ENCODE results near the gene PLET1.

Gene PLET1

GRCh38 chr11:112260490-112260889 lies at the start of gene PLET1:
TSS of gene PLET1 (minus strand) at chr11:112260860. CDS start at chr11:112260589, 271 bp downstream.
- DNase-seq: no peak

GRCh38 chr11:112310419-112310818 lies 49.8 kb upstream of the PLET1 start:
- DNase-seq: no peak

- no peak for DNase-seq
These were observed 48.0 kb upstream of the PLET1 start for GRCh38 chr11:112308651-112309050.

GRCh38 chr11:112307616-112308015 lies 47.0 kb upstream of the PLET1 start:
- no peak for DNase-seq

GRCh38 chr11:112306230-112306629 lies 45.6 kb upstream of the PLET1 start:
- no peak for DNase-seq

- no peak for DNase-seq
These were observed 44.3 kb upstream of the PLET1 start for GRCh38 chr11:112304914-112305313.

GRCh38 chr11:112303616-112304015 lies 43.0 kb upstream of the PLET1 start:
- DNase-seq: no peak

- DNase-seq: no peak
These were observed 41.7 kb upstream of the PLET1 start for GRCh38 chr11:112302226-112302868.

GRCh38 chr11:112300094-112300786 lies 39.6 kb upstream of the PLET1 start:
- DNase-seq: no peak

- no peak for DNase-seq
These were observed 37.9 kb upstream of the PLET1 start for GRCh38 chr11:112298535-112298934.

- no peak for DNase-seq
These were observed 36.7 kb upstream of the PLET1 start for GRCh38 chr11:112297248-112297866.

GRCh38 chr11:112296044-112296443 lies 35.4 kb upstream of the PLET1 start:
- DNase-seq: no peak

GRCh38 chr11:112294688-112295340 lies 34.2 kb upstream of the PLET1 start:
- no peak for DNase-seq

GRCh38 chr11:112293614-112294013 lies 33.0 kb upstream of the PLET1 start:
- no peak for DNase-seq

- DNase-seq: no peak
These were observed 32.2 kb upstream of the PLET1 start for GRCh38 chr11:112292785-112293407.

GRCh38 chr11:112292188-112292587 lies 31.5 kb upstream of the PLET1 start:
- DNase-seq: no peak

GRCh38 chr11:112291191-112291590 lies 30.5 kb upstream of the PLET1 start:
- no peak for DNase-seq

- no peak for DNase-seq
These were observed 29.8 kb upstream of the PLET1 start for GRCh38 chr11:112290493-112290850.

- peak; percentile 87 for DNase-seq
These were observed 29.2 kb upstream of the PLET1 start for GRCh38 chr11:112289588-112290492.

- no peak for DNase-seq
These were observed 27.4 kb upstream of the PLET1 start for GRCh38 chr11:112288021-112288420.

GRCh38 chr11:112285841-112286311 lies 25.2 kb upstream of the PLET1 start:
- DNase-seq: no peak

GRCh38 chr11:112281726-112282125 lies 21.1 kb upstream of the PLET1 start:
- no peak for DNase-seq
